ENCODE measurements around the gene KCNG2. TPM values are rescaled to one million over a fixed set of nuclear protein-coding genes. Genes with fewer than 3 reads are reported as not detected.

KCNG2 gene
- total and polyA plus RNA-seq, 2 experiments from 2014 or later: 0.13 to 0.52 TPM

DNA sequence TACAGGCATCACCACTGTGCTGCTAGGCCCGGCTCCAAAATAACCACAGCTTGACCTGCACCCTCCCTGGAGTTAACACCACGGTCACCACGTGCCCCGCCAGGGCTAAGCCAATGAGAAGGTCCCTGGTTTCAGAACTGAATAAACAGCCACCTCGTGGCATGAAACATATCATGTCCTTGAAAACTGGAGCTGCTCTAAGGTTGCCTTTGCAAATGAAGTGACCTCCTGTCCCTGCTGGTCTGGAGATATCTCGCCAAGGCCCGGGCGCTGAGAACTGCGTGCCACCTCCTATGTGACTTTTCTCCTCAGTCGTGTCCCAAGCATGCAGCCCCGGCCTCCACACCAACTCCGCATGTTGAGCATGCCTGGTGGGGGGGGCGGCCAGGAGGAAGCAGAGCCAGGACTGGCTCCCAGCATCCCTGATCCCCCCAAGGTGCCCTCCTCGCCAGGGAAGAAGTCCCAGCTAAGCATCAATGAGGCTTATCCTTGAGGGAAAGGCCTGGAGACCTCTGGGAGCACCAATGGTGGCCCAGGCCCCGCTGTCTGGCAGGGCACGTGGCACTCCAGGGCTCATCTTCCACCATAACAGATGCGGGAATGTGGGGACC is 16.3 kb upstream of the KCNG2 start:
- Histone ChIP-seq H3K36me3 (ENCODE audit: insufficient read depth) (no peaks in the 10 kb centered on the region), H4K20me1 (replicated peaks; ENCODE audit: insufficient read depth) (no peaks in the 10 kb centered on the region), H3K9me2 (ENCODE audit: insufficient read depth) (no peaks in the 10 kb centered on the region), H3K4me2 (no peak overlapping the region), H2AFZ (no peak overlapping the region), H3F3A (replicated peaks; ENCODE audit: low read depth) (no peaks in the 10 kb centered on the region), H3K27me3 (ENCODE audit: insufficient read depth) (peaks cover 7% of the 10 kb centered on the region), H3K27ac (ENCODE audit: low read depth) (no peak overlapping the region), H3K4me1 (ENCODE audit: insufficient read depth) (no peaks in the 10 kb centered on the region), H3K79me2 (replicated peaks; ENCODE audit: insufficient read depth) (no peaks in the 10 kb centered on the region), H3K4me3 (no peak overlapping the region)
- no peak for DNase-seq (ENCODE audit: low spot score)
- Mint-ChIP-seq H3K27me3 (ENCODE audit: insufficient read depth, low read depth, poor library complexity) (peaks cover 14% of the 10 kb centered on the region), H3K9me3 (no peaks in the 10 kb centered on the region; the same call in 2 of the 3 replicates), H3K4me1 (no peaks in the 10 kb centered on the region), H3K27ac (no peak overlapping the region), H3K36me3 (ENCODE audit: low read depth) (no peaks in the 10 kb centered on the region), H3K4me3 (no peak overlapping the region)
- no peak for TF ChIP-seq EZH2phosphoT487 (IDR thresholded peaks at IDR 0.05; ENCODE audit: unreplicated experiment)
- TF ChIP-seq JUNB (IDR thresholded peaks at IDR 0.05; ENCODE audit: unreplicated experiment): no peak
- TF ChIP-seq, protein P1, sequence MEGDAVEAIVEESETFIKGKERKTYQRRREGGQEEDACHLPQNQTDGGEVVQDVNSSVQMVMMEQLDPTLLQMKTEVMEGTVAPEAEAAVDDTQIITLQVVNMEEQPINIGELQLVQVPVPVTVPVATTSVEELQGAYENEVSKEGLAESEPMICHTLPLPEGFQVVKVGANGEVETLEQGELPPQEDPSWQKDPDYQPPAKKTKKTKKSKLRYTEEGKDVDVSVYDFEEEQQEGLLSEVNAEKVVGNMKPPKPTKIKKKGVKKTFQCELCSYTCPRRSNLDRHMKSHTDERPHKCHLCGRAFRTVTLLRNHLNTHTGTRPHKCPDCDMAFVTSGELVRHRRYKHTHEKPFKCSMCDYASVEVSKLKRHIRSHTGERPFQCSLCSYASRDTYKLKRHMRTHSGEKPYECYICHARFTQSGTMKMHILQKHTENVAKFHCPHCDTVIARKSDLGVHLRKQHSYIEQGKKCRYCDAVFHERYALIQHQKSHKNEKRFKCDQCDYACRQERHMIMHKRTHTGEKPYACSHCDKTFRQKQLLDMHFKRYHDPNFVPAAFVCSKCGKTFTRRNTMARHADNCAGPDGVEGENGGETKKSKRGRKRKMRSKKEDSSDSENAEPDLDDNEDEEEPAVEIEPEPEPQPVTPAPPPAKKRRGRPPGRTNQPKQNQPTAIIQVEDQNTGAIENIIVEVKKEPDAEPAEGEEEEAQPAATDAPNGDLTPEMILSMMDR (conservative IDR thresholded peaks at IDR 0.05; ENCODE audit: low read depth in 2 of 2): no peak
- no peak for TF ChIP-seq ZNF114 (CRISPR knock-in tag; IDR thresholded peaks at IDR 0.05)
- no peak for TF ChIP-seq EZH2 (IDR thresholded peaks at IDR 0.05; ENCODE audit: low read depth, unreplicated experiment)
- no peak for TF ChIP-seq ZNF331 (CRISPR knock-in tag; IDR thresholded peaks at IDR 0.05; ENCODE audit: low read depth)
- TF ChIP-seq, protein P2, sequence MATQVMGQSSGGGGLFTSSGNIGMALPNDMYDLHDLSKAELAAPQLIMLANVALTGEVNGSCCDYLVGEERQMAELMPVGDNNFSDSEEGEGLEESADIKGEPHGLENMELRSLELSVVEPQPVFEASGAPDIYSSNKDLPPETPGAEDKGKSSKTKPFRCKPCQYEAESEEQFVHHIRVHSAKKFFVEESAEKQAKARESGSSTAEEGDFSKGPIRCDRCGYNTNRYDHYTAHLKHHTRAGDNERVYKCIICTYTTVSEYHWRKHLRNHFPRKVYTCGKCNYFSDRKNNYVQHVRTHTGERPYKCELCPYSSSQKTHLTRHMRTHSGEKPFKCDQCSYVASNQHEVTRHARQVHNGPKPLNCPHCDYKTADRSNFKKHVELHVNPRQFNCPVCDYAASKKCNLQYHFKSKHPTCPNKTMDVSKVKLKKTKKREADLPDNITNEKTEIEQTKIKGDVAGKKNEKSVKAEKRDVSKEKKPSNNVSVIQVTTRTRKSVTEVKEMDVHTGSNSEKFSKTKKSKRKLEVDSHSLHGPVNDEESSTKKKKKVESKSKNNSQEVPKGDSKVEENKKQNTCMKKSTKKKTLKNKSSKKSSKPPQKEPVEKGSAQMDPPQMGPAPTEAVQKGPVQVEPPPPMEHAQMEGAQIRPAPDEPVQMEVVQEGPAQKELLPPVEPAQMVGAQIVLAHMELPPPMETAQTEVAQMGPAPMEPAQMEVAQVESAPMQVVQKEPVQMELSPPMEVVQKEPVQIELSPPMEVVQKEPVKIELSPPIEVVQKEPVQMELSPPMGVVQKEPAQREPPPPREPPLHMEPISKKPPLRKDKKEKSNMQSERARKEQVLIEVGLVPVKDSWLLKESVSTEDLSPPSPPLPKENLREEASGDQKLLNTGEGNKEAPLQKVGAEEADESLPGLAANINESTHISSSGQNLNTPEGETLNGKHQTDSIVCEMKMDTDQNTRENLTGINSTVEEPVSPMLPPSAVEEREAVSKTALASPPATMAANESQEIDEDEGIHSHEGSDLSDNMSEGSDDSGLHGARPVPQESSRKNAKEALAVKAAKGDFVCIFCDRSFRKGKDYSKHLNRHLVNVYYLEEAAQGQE (IDR thresholded peaks at IDR 0.05; ENCODE audit: unreplicated experiment): no peak
- TF ChIP-seq, protein P3, sequence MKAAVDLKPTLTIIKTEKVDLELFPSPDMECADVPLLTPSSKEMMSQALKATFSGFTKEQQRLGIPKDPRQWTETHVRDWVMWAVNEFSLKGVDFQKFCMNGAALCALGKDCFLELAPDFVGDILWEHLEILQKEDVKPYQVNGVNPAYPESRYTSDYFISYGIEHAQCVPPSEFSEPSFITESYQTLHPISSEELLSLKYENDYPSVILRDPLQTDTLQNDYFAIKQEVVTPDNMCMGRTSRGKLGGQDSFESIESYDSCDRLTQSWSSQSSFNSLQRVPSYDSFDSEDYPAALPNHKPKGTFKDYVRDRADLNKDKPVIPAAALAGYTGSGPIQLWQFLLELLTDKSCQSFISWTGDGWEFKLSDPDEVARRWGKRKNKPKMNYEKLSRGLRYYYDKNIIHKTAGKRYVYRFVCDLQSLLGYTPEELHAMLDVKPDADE (IDR thresholded peaks at IDR 0.05): no peak
- TF ChIP-seq CREB1 (CRISPR knock-in tag; IDR thresholded peaks at IDR 0.05; ENCODE audit: low read depth): no peak
- TF ChIP-seq POLR2AphosphoS5 (IDR thresholded peaks at IDR 0.05; ENCODE audit: low read depth): no peak
- ATAC-seq: no peak

Data from GM23338 (cell line).